Measurements from ENCODE around the gene NSMCE4A.

- TF ChIP-seq CTCF (conservative IDR thresholded peaks at IDR 0.05; ENCODE audit: low read length) = no peak
- no peak for TF ChIP-seq EZH2phosphoT487 (IDR thresholded peaks at IDR 0.05; ENCODE audit: borderline replicate concordance)
Observed at GRCh38 chr10:122020226-122020625, 45.2 kb upstream of the NSMCE4A start.

Measured in Loucy (cell line).